PC-3 (cell line): ENCODE results near the gene LBHD1. TPM values are rescaled to one million over a fixed set of nuclear protein-coding genes. Genes with fewer than 3 reads are reported as not detected.
"Not testable (repeated sequence)": the region's sequence is repeated elsewhere in the genome, so short reads cannot be mapped to it uniquely, and the experiment has no call there.

Experiments
- ATAC-seq: fragments of 200-7000 bp; cut with Tn5 transposase; 2 replicates; pipeline ENCODE4 v1.9.1; 2020; ENCODE audit warnings: mild to moderate bottlenecking, moderate library complexity
- BruUV-seq: library from RNA; stranded (reverse); fragments of 400-500 nt; replicated peaks from 2 replicates; lab custom pipeline; 2021; lab: Mats Ljungman, UMichigan
- CTCF ChIA-PET: fragments of 300-600 bp; sonication (Branson Sonifier 250); formaldehyde crosslinking; loops from one replicate; lab custom pipeline; 2022; ENCODE audit warnings: antibody characterized with exemption; lab: Charles Lee
- POLR2A ChIA-PET: fragments of 300-600 bp; sonication (Branson Sonifier 250); formaldehyde crosslinking; loops from one replicate; lab custom pipeline; 2022; ENCODE audit warnings: antibody characterized with exemption; ENCODE audit not compliant: unreplicated experiment; lab: Charles Lee
- DNase-seq: peaks from one replicate; pipeline ENCODE4 v3.0.0-alpha.2; 2015
- H2AFZ ChIP-seq: fragments of 300-600 bp; sonication (generic); 2 replicates; pipeline ENCODE4 v1.6.0; 2016; ENCODE audit warnings: antibody characterized with exemption, low read length
- H3F3A ChIP-seq: fragments of 300-600 bp; sonication (generic); one replicate; pipeline ENCODE4 v1.6.0; 2017; ENCODE audit warnings: antibody characterized with exemption, low read length, control low read depth, mild to moderate bottlenecking; ENCODE audit not compliant: unreplicated experiment
- H3K27ac ChIP-seq: fragments of 300-600 bp; sonication (generic); 2 replicates; pipeline ENCODE4 v1.5.1; 2016; ENCODE audit warnings: mild to moderate bottlenecking, low read length
- H3K27me3 ChIP-seq: fragments of 300-600 bp; sonication (generic); 2 replicates; pipeline ENCODE4 v1.6.1; 2016; ENCODE audit warnings: low read length, mixed read lengths
- H3K36me3 ChIP-seq: fragments of 300-600 bp; sonication (generic); 2 replicates; pipeline ENCODE4 v1.6.1; 2016; ENCODE audit warnings: low read depth, mixed run types, low read length, mixed read lengths
- H3K4me1 ChIP-seq: fragments of 300-600 bp; sonication (generic); 2 replicates; pipeline ENCODE4 v1.5.1; 2016; ENCODE audit warnings: low read length; ENCODE audit not compliant: insufficient read depth
- H3K4me2 ChIP-seq: fragments of 300-600 bp; sonication (generic); 2 replicates; pipeline ENCODE4 v1.6.0; 2016; ENCODE audit warnings: low read length
- H3K4me3 ChIP-seq: fragments of 300-600 bp; sonication (generic); 2 replicates; pipeline ENCODE4 v1.5.1; 2016; ENCODE audit warnings: mild to moderate bottlenecking, low read length, mixed read lengths
- H3K79me2 ChIP-seq: fragments of 300-600 bp; sonication (generic); 2 replicates; pipeline ENCODE4 v1.6.1; 2017; ENCODE audit warnings: low read length, mixed read lengths
- H3K9ac ChIP-seq: fragments of 300-600 bp; sonication (generic); 2 replicates; pipeline ENCODE4 v1.6.0; 2016; ENCODE audit warnings: mild to moderate bottlenecking, low read length
- H3K9me2 ChIP-seq: fragments of 300-600 bp; sonication (generic); replicated peaks from 2 replicates; pipeline ENCODE4 v1.6.1; 2016; ENCODE audit warnings: mixed run types, low read length, mixed read lengths
- H3K9me3 ChIP-seq: fragments of 300-600 bp; sonication (generic); 2 replicates; pipeline ENCODE4 v1.6.1; 2016; ENCODE audit warnings: low read length, mixed read lengths
- H4K20me1 ChIP-seq: fragments of 300-600 bp; sonication (generic); 2 replicates; pipeline ENCODE4 v1.6.1; 2016; ENCODE audit warnings: low read length, mixed read lengths
- EZH2 ChIP-seq: fragments of 300-600 bp; sonication (generic); IDR thresholded peaks from one replicate; pipeline ENCODE4 v1.6.1; 2017; ENCODE audit warnings: antibody characterized with exemption, mild to moderate bottlenecking, low read length; ENCODE audit not compliant: unreplicated experiment
- EZH2phosphoT487 ChIP-seq: fragments of 300-600 bp; sonication (generic); IDR thresholded peaks from 2 replicates; pipeline ENCODE4 v1.6.1; 2018; ENCODE audit warnings: mild to moderate bottlenecking, antibody characterized with exemption, low read length, borderline replicate concordance
- intact Hi-C: fragments of 100-400 bp; cut with micrococcal nuclease; formaldehyde crosslinking; loops from 2 replicates; pipeline ENCODE4 v1.9.0; 2023
- total RNA-seq: library from RNA; depleted of rRNA; stranded (reverse); fragments of >200 nt; gene quantifications from 2 replicates; pipeline ENCODE4 v1.2.3, GENCODE V29; 2014
- TF ChIP-seq, protein P1 (sequence below): fragments of 300-600 bp; sonication (generic); conservative IDR thresholded peaks from 2 replicates; pipeline ENCODE4 v1.5.1; 2017; ENCODE audit warnings: antibody characterized with exemption, low read depth, mild to moderate bottlenecking, low read length

Gene LBHD1
- total RNA-seq, 1 experiment from 2014 or later: 9.7 TPM

DNA sequence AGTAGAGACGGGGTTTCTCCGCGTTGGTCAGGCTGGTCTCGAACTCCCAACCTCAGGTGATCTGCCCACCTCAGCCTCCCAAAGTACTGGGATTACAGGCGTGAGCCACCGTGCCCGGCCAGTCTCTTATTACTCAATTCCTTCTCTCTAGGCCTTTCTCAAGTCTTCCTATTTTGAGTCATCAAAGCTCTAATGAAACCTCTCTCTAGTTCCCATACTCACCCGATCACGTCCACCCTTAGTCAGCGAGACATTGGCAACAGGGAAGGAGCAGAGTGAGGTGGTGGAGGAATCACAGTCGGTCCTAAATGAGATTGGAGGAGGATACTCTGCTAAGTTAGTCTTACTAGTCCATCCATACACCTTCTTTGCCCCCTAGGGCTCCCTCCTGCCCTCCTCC is 30.2 kb upstream of the LBHD1 start:
- ATAC-seq: no peak
- no peak overlapping the region for H3K27ac ChIP-seq

DNA sequence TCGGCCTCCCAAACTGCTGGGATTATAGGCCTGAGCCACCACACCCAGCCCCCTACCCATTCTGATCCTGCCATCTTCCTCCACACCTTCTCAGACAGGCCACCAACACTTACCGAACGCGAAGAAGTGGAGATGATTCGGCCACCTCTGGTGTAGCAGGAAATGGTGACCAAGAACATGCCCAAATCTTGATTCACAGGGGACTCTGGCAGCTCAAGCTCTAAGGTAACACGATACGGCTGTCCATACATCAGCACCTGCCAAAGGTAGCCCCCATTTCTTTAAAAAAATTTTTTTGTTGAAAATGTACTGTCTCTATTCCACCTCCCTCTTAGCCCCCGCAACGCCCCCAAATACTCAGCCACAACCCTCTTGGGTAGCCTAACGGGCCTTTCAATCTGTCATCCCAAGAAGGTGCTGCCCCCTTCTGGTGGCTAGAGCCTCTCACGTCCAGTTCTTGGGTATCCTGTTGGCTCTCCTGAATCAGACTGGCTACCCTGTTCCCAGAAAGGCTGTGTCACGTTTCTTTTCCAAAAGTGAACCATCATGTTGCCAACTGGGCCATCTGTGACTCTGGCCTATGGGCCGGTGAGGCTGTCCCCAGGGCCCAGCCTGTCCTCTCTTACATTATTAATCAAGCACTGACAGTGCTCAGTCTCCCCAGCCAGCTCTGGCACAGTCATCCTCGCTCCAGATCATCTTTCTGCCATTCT is 22.5 kb upstream of the LBHD1 start:
- BruUV-seq: no TSS peak
- CTCF ChIA-PET: interaction anchor here (0.7 to 2.5 kb wide), 3 partner anchors 11 to 22 kb away, joined by 4 to 12 read pairs (median 4); no protein-coding TSS in a partner anchor
- POLR2A ChIA-PET: no interaction called here

More for the DNA sequence above, 30.2 kb upstream of the LBHD1 start:
- no peaks in the 10 kb centered on the region for H3K27me3 ChIP-seq
- no peak for DNase-seq
- H3K4me1 ChIP-seq: peaks cover 17% of the 10 kb centered on the region
- CTCF ChIA-PET: no interaction called here
- intact Hi-C loops: no loop called here
- H4K20me1 ChIP-seq: no peaks in the 10 kb centered on the region
- no TSS peak for BruUV-seq
- H3F3A ChIP-seq: peaks cover 4% of the 10 kb centered on the region
- TF ChIP-seq, protein P1, sequence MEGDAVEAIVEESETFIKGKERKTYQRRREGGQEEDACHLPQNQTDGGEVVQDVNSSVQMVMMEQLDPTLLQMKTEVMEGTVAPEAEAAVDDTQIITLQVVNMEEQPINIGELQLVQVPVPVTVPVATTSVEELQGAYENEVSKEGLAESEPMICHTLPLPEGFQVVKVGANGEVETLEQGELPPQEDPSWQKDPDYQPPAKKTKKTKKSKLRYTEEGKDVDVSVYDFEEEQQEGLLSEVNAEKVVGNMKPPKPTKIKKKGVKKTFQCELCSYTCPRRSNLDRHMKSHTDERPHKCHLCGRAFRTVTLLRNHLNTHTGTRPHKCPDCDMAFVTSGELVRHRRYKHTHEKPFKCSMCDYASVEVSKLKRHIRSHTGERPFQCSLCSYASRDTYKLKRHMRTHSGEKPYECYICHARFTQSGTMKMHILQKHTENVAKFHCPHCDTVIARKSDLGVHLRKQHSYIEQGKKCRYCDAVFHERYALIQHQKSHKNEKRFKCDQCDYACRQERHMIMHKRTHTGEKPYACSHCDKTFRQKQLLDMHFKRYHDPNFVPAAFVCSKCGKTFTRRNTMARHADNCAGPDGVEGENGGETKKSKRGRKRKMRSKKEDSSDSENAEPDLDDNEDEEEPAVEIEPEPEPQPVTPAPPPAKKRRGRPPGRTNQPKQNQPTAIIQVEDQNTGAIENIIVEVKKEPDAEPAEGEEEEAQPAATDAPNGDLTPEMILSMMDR: no peak
- TF ChIP-seq EZH2phosphoT487 (no peak), EZH2 (no peak)
- H3K4me2 ChIP-seq: no peak overlapping the region
- no peaks in the 10 kb centered on the region for H3K9me2 ChIP-seq
- H2AFZ ChIP-seq: no peak overlapping the region
- 0 out of 2 replicates have a peak, but pooled peaks cover 5% of the 10 kb centered on the region for H3K79me2 ChIP-seq
- H3K9ac ChIP-seq: no peak overlapping the region
- peaks cover 10% of the 10 kb centered on the region for H3K36me3 ChIP-seq
- no peaks in the 10 kb centered on the region for H3K9me3 ChIP-seq
- H3K4me3 ChIP-seq: no peak overlapping the region
- POLR2A ChIA-PET: no interaction called here

DNA sequence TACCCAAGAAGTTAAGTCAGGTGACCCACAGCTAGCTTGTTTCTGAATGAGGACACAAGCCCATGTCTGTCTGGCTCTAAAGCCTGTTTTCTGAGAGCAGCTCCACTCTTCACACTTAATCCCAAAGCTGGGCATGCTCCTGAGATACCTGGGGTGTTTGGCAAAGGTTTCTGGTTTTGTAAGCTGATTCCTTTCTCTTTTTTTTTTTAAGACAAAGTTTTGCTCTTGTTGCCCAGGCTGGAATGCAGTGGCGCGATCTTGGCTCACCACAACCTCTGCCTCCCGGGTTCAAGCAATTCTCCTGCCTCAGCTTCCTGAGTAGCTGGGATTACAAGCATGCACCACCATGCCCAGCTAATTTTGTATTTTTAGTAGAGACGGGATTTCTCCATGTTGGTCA is 21.6 kb upstream of the LBHD1 start:
- H3F3A ChIP-seq, H3K9me2 ChIP-seq, H2AFZ ChIP-seq, H3K9me3 ChIP-seq, H4K20me1 ChIP-seq, H3K79me2 ChIP-seq, H3K27ac ChIP-seq, ATAC-seq, DNase-seq, H3K4me1 ChIP-seq, H3K27me3 ChIP-seq, POLR2A ChIA-PET, BruUV-seq, H3K9ac ChIP-seq, H3K4me2 ChIP-seq, H3K4me3 ChIP-seq: not testable (repeated sequence)
- H3K36me3 ChIP-seq: peaks cover 23% of the 10 kb centered on the region
- CTCF ChIA-PET: interaction anchor here (2.5 kb wide), 1 partner anchor 12 kb away, joined by 12 read pairs; no protein-coding TSS in a partner anchor
- intact Hi-C loops: loop anchor here (1.0 to 10.0 kb wide), 2 partner anchors 12 to 299 kb away; no protein-coding TSS in a partner anchor

More for the DNA sequence above, 22.5 kb upstream of the LBHD1 start:
- H3K4me1 ChIP-seq: no peaks in the 10 kb centered on the region
- no peaks in the 10 kb centered on the region for H3K79me2 ChIP-seq
- no peak overlapping the region for H3K9ac ChIP-seq
- peaks cover 23% of the 10 kb centered on the region for H3K36me3 ChIP-seq
- H3K9me2 ChIP-seq: no peaks in the 10 kb centered on the region
- H3K27me3 ChIP-seq: no peaks in the 10 kb centered on the region
- H3K4me3 ChIP-seq: no peak overlapping the region
- no peaks in the 10 kb centered on the region for H3K9me3 ChIP-seq
- DNase-seq: peak; percentile 80
- H3F3A ChIP-seq: peaks cover 3% of the 10 kb centered on the region
- no peak overlapping the region for H2AFZ ChIP-seq
- H3K4me2 ChIP-seq: no peak overlapping the region
- intact Hi-C loops: loop anchor here (1.0 to 10.0 kb wide), 2 partner anchors 13 to 300 kb away; no protein-coding TSS in a partner anchor
- H4K20me1 ChIP-seq: no peaks in the 10 kb centered on the region
- ATAC-seq: peak; percentile 95
- no peak overlapping the region for H3K27ac ChIP-seq
- TF ChIP-seq EZH2: no peak
- TF ChIP-seq, protein P1: peak; percentile 95
